GM23248 (cell line): ENCODE measurements around the gene ALDH7A1. TPM values are rescaled to one million over a fixed set of nuclear protein-coding genes. Genes with fewer than 3 reads are reported as not detected.
A peak's percentile ranks its signal among the peaks of the same experiment; 100 is the strongest.

Experiments used
- DNase-seq: peaks from one replicate; pipeline ENCODE4 v3.0.0-alpha.2; 2015
- H2AFZ ChIP-seq: fragments of 200-600 bp; sonication (generic); 2 replicates; pipeline ENCODE4 v1.6.1; 2016; ENCODE audit warnings: antibody characterized with exemption
- H3F3A ChIP-seq: fragments of 200-600 bp; sonication (generic); 2 replicates; pipeline ENCODE4 v1.6.1; 2016; ENCODE audit warnings: mild to moderate bottlenecking, antibody characterized with exemption, mixed run types; ENCODE audit not compliant: insufficient read depth
- H3K27ac ChIP-seq: fragments of 200-600 bp; sonication (generic); 2 replicates; pipeline ENCODE4 v1.5.1; 2016; ENCODE audit warnings: mild to moderate bottlenecking
- H3K27me3 ChIP-seq: fragments of 200-600 bp; sonication (generic); replicated peaks from 2 replicates; pipeline ENCODE4 v1.6.1; 2016; ENCODE audit warnings: mild to moderate bottlenecking; ENCODE audit not compliant: insufficient read depth
- H3K36me3 ChIP-seq: fragments of 200-600 bp; sonication (generic); 2 replicates; pipeline ENCODE4 v1.6.1; 2016; ENCODE audit warnings: low read depth, mild to moderate bottlenecking
- H3K4me1 ChIP-seq: fragments of 200-600 bp; sonication (generic); 2 replicates; pipeline ENCODE4 v1.6.1; 2016; ENCODE audit warnings: mild to moderate bottlenecking; ENCODE audit not compliant: insufficient read depth
- H3K4me2 ChIP-seq: fragments of 200-600 bp; sonication (generic); one replicate; pipeline ENCODE4 v1.6.1; 2016; ENCODE audit warnings: mild to moderate bottlenecking; ENCODE audit not compliant: unreplicated experiment
- H3K4me3 ChIP-seq: fragments of 200-600 bp; sonication (generic); 2 replicates; pipeline ENCODE4 v1.5.1; 2016; ENCODE audit warnings: mild to moderate bottlenecking
- H3K79me2 ChIP-seq: fragments of 200-600 bp; sonication (generic); 2 replicates; pipeline ENCODE4 v1.6.1; 2016; ENCODE audit warnings: mild to moderate bottlenecking; ENCODE audit not compliant: insufficient read depth
- H3K9ac ChIP-seq: fragments of 200-600 bp; sonication (generic); 2 replicates; pipeline ENCODE4 v1.6.1; 2016; ENCODE audit warnings: mild to moderate bottlenecking
- H3K9me2 ChIP-seq: fragments of 200-600 bp; sonication (generic); 2 replicates; pipeline ENCODE4 v1.6.1; 2016; ENCODE audit warnings: mixed run types, mild to moderate bottlenecking, moderate library complexity; ENCODE audit not compliant: insufficient read depth
- H3K9me3 ChIP-seq: fragments of 200-600 bp; sonication (generic); one replicate; pipeline ENCODE4 v1.6.1; 2017; ENCODE audit warnings: low read depth
- H4K20me1 ChIP-seq: fragments of 200-600 bp; sonication (generic); 2 replicates; pipeline ENCODE4 v1.6.0; 2016; ENCODE audit not compliant: insufficient read depth
- EZH2 ChIP-seq: fragments of 200-600 bp; sonication (generic); IDR thresholded peaks from 2 replicates; pipeline ENCODE4 v1.6.1; 2018; ENCODE audit warnings: antibody characterized with exemption, mild to moderate bottlenecking; ENCODE audit not compliant: insufficient read depth, poor library complexity, severe bottlenecking
- EZH2phosphoT487 ChIP-seq: fragments of 200-600 bp; sonication (generic); IDR thresholded peaks from 2 replicates; pipeline ENCODE4 v1.6.1; 2018; ENCODE audit warnings: antibody characterized with exemption, moderate library complexity, mild to moderate bottlenecking, low read depth; ENCODE audit not compliant: insufficient read depth
- WGBS, 2 experiments: methylation state at CpG; one replicate each; pipeline ENCODE4 v1.1.6; 2015 to 2017; ENCODE audit warnings: low lambda C conversion rate in 2 of 2, low coverage in 1 of 2; ENCODE audit errors: missing lambda C conversion rate in 2 of 2; 5-methylcytosine and 5-hydroxymethylcytosine counted together
- in situ Hi-C: fragments of 300-500 bp; cut with MboI; formaldehyde crosslinking; loops from 2 replicates; pipeline ENCODE4 v1.15.0; 2020
- polyA plus RNA-seq: library from polyadenylated mRNA; unstranded; fragments of >200 nt; fragmentation: Nextera tagmentation; extraction: Ambion mirVana; gene quantifications from 2 replicates; pipeline ENCODE4 v1.2.1, GENCODE V29; 2016
- total RNA-seq: library from RNA; depleted of rRNA; stranded (reverse); fragments of >200 nt; shearing (Covaris generic); gene quantifications from 2 replicates; pipeline ENCODE4 v1.2.3, GENCODE V29; 2014

Gene ALDH7A1
- total and polyA plus RNA-seq, 2 experiments from 2014 or later = 41.3 to 108 TPM

DNA sequence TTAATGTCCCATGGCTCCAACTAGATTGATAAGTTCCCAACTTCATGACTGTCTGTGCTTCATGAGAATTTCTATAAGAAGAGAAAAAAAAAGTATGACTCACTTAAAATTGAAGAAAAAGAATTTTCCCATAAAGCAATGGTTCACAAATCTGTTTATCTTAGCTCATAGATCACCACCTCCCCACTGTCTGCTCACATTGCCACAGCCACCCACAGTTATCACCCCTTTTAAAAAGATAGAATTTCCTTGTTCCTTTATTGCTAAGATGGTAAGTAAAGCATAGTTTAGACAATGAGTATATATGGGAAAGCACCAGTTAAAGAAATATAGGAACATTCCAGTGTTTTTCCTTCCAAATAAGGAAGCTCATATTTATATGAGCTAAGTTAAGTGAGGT is 67.1 kb downstream of the ALDH7A1 start:
- no peak overlapping the region for H3K4me2 ChIP-seq
- peaks cover 12% of the 10 kb centered on the region; the same call in 1 of the 2 replicates for H3K4me1 ChIP-seq
- H3K9me3 ChIP-seq = no peaks in the 10 kb centered on the region
- no peaks in the 10 kb centered on the region for H3K27me3 ChIP-seq
- 0 out of 2 replicates have a peak overlapping the region, but pooled peaks have one; percentile 6 for H3K27ac ChIP-seq
- no peak overlapping the region for H3K9ac ChIP-seq
- no peak overlapping the region for H3K4me3 ChIP-seq
- TF ChIP-seq EZH2 (no peak), EZH2phosphoT487 (no peak)
- in situ Hi-C loops = loop anchor here (25.0 kb wide), 1 partner anchor 516 kb away; no protein-coding TSS in a partner anchor
- H3K79me2 ChIP-seq = no peaks in the 10 kb centered on the region
- H3K36me3 ChIP-seq = no peaks in the 10 kb centered on the region
- DNase-seq = peak; percentile 54
- H2AFZ ChIP-seq = peak overlapping the region; percentile 34; the same call in 1 of the 2 replicates
- no peaks in the 10 kb centered on the region for H3F3A ChIP-seq
- H4K20me1 ChIP-seq = no peaks in the 10 kb centered on the region
- H3K9me2 ChIP-seq = no peaks in the 10 kb centered on the region

GRCh38 chr5:126527158-126527557 is 67.9 kb downstream of the ALDH7A1 start:
- no peak for DNase-seq
- H2AFZ ChIP-seq = 0 out of 2 replicates have a peak overlapping the region, but pooled peaks have one; percentile 5
- no peaks in the 10 kb centered on the region for H3K79me2 ChIP-seq
- no peaks in the 10 kb centered on the region for H3F3A ChIP-seq
- H4K20me1 ChIP-seq = no peaks in the 10 kb centered on the region
- WGBS, 2 experiments = 92 to 94% methylated on average over 1 of the region's 1 CpG
- no peaks in the 10 kb centered on the region for H3K27me3 ChIP-seq
- no peaks in the 10 kb centered on the region for H3K9me3 ChIP-seq
- no peak overlapping the region for H3K9ac ChIP-seq
- no peak for TF ChIP-seq EZH2
- TF ChIP-seq EZH2phosphoT487 = no peak
- no peak overlapping the region for H3K4me3 ChIP-seq
- in situ Hi-C loops = loop anchor here (25.0 kb wide), 1 partner anchor 515 kb away; no protein-coding TSS in a partner anchor
- peaks cover 12% of the 10 kb centered on the region; the same call in 1 of the 2 replicates for H3K4me1 ChIP-seq
- H3K4me2 ChIP-seq = no peak overlapping the region
- H3K36me3 ChIP-seq = no peaks in the 10 kb centered on the region
- no peaks in the 10 kb centered on the region for H3K9me2 ChIP-seq
- no peak overlapping the region for H3K27ac ChIP-seq

DNA sequence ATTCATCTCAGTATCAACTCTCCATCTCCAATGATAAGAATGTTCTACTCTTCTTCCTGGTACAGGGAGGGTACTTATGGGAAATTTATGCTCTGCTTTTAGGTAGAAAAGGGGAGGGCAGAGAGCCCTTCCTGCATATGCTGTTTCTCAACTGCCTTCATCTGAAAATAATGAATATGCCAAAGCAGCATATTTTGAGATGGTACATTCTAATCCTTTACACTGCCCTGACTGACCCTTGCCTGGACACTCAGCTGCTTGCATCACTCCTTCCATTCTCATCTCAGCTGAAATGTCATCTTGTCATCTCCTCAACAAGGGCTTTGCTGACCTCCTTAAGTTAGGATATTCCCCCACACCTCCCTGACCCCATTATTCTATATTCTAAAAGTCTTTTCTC is 68.5 kb downstream of the ALDH7A1 start:
- H3K27me3 ChIP-seq = no peaks in the 10 kb centered on the region
- no peaks in the 10 kb centered on the region for H3K9me3 ChIP-seq
- H3K9ac ChIP-seq = no peak overlapping the region
- TF ChIP-seq EZH2 (no peak), EZH2phosphoT487 (no peak)
- in situ Hi-C loops = loop anchor here (25.0 kb wide), 1 partner anchor 514 kb away; no protein-coding TSS in a partner anchor
- 0 out of 2 replicates have a peak overlapping the region, but pooled peaks have one; percentile 5 for H2AFZ ChIP-seq
- no peak overlapping the region for H3K4me2 ChIP-seq
- H3K4me3 ChIP-seq = no peak overlapping the region
- H3F3A ChIP-seq = no peaks in the 10 kb centered on the region
- H3K9me2 ChIP-seq = no peaks in the 10 kb centered on the region
- no peak overlapping the region for H3K27ac ChIP-seq
- H3K36me3 ChIP-seq = no peaks in the 10 kb centered on the region
- no peak for DNase-seq
- no peaks in the 10 kb centered on the region for H3K79me2 ChIP-seq
- H3K4me1 ChIP-seq = peaks cover 12% of the 10 kb centered on the region; the same call in 1 of the 2 replicates
- no peaks in the 10 kb centered on the region for H4K20me1 ChIP-seq

DNA sequence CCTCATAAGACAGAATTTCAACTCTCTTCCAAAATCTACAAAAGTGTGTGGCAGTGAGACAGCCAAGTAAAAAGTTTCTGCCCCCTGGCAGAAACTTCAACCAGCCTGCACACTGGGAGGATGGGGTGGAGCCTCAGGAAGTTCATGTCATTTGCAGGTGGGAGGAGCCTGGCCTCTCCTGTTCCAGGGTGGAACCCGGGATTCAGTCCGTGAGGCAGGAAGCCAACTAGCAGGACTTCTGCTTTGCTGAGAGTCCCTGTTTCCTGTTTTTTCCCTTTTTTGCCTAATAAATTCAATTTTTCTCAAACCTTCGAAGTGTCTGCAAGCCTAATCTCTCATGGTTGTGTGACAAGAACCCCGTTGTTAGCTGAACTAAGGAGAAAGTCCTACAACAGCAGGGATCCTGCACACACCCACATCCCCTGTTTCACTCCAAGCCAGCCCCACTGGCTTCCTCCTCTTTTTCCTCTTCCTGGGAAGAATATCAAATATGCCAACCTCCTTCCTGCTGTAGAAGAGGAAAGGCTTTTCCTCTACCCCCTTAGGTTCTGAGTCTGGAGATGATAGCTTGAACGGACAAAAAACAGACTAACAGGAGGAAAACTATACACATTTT is 69.3 kb downstream of the ALDH7A1 start:
- Histone ChIP-seq H3K4me3 (no peak overlapping the region), H3F3A (no peaks in the 10 kb centered on the region), H3K36me3 (no peaks in the 10 kb centered on the region), H2AFZ (peak overlapping the region; percentile 76), H3K27ac (no peak overlapping the region), H3K9me2 (no peaks in the 10 kb centered on the region), H3K4me2 (no peak overlapping the region), H3K79me2 (no peaks in the 10 kb centered on the region), H3K9ac (no peak overlapping the region), H3K27me3 (no peaks in the 10 kb centered on the region), H4K20me1 (no peaks in the 10 kb centered on the region), H3K4me1 (peaks cover 12% of the 10 kb centered on the region; the same call in 1 of the 2 replicates), H3K9me3 (no peaks in the 10 kb centered on the region)
- no peak for TF ChIP-seq EZH2
- no peak for TF ChIP-seq EZH2phosphoT487
- peak; percentile 50 for DNase-seq
- WGBS, 2 experiments = 25 to 31% methylated on average over 5 of the region's 5 CpGs
- in situ Hi-C loops = loop anchor here (25.0 kb wide), 1 partner anchor 513 kb away; no protein-coding TSS in a partner anchor
